IMR-90 (cell line): Measurements from ENCODE around the gene PSEN2. TPM values are rescaled to one million over a fixed set of nuclear protein-coding genes. Genes with fewer than 3 reads are reported as not detected.
"Not testable (repeated sequence)": the region's sequence is repeated elsewhere in the genome, so short reads cannot be mapped to it uniquely, and the experiment has no call there.

ENCODE experiments used
- ATAC-seq: fragments of 200-7000 bp; cut with Tn5 transposase; 2 replicates; pipeline ENCODE4 v1.9.1; 2020; ENCODE audit warnings: low read depth, mild to moderate bottlenecking, moderate library complexity
- BruUV-seq: library from RNA; stranded (reverse); fragments of 400-500 nt; replicated peaks from 2 replicates; lab custom pipeline; 2021; lab: Mats Ljungman, UMichigan
- CTCF ChIA-PET: fragments of 300-600 bp; formaldehyde crosslinking; extraction: SDS; loops from one replicate; lab custom pipeline; 2021; ENCODE audit warnings: antibody characterized with exemption; lab: Yijun Ruan, JAX
- POLR2A ChIA-PET: fragments of 300-600 bp; sonication (Branson Sonifier 250); formaldehyde crosslinking; loops from one replicate; lab custom pipeline; 2022; ENCODE audit warnings: antibody characterized with exemption; ENCODE audit not compliant: unreplicated experiment; lab: Charles Lee
- DNase-seq: peaks from one replicate; pipeline ENCODE4 v3.0.0; 2013
- H2AFZ ChIP-seq: replicated peaks from 2 replicates; pipeline ENCODE3; 2013; ENCODE audit warnings: low read length, mild to moderate bottlenecking; ENCODE audit not compliant: poor library complexity
- H2AK5ac ChIP-seq: 2 replicates; pipeline ENCODE4 v1.6.1; 2013; ENCODE audit warnings: low read depth, low read length, inconsistent platforms
- H2AK9ac ChIP-seq: replicated peaks from 2 replicates; pipeline ENCODE3; 2013; ENCODE audit warnings: mild to moderate bottlenecking, low read depth, low read length, moderate library complexity; ENCODE audit not compliant: poor library complexity
- H2BK120ac ChIP-seq: 2 replicates; pipeline ENCODE4 v1.6.1; 2013; ENCODE audit warnings: low read depth, low read length, inconsistent platforms
- H2BK15ac ChIP-seq: 3 replicates; pipeline ENCODE4 v1.6.1; 2013; ENCODE audit warnings: low read depth, low read length, inconsistent platforms
- H2BK20ac ChIP-seq: 2 replicates; pipeline ENCODE4 v1.6.1; 2013; ENCODE audit warnings: low read depth, mild to moderate bottlenecking, inconsistent platforms, low read length, moderate library complexity
- H2BK5ac ChIP-seq: 2 replicates; pipeline ENCODE4 v1.6.1; 2013; ENCODE audit warnings: mild to moderate bottlenecking, low read depth, low read length, inconsistent platforms; ENCODE audit not compliant: poor library complexity, severe bottlenecking
- H3K14ac ChIP-seq: replicated peaks from 2 replicates; pipeline ENCODE4 v1.6.1; 2013; ENCODE audit warnings: low read depth, low read length, inconsistent platforms
- H3K18ac ChIP-seq: 2 replicates; pipeline ENCODE4 v1.6.1; 2013; ENCODE audit warnings: low read depth, low read length, control low read depth
- H3K23ac ChIP-seq: 2 replicates; pipeline ENCODE4 v1.6.1; 2013; ENCODE audit warnings: low read depth, low read length, inconsistent platforms
- H3K27ac ChIP-seq: 2 replicates; pipeline ENCODE4 v1.5.1; 2013; ENCODE audit warnings: mild to moderate bottlenecking, control low read depth, low read length; ENCODE audit not compliant: insufficient read depth
- H3K27me3 ChIP-seq: 2 replicates; pipeline ENCODE4 v1.6.1; 2013; ENCODE audit warnings: low read length; ENCODE audit not compliant: control insufficient read depth, insufficient read depth
- H3K36me3 ChIP-seq: 2 replicates; pipeline ENCODE4 v1.6.1; 2013; ENCODE audit warnings: low read length, mixed read lengths; ENCODE audit not compliant: control insufficient read depth, insufficient read depth
- H3K4ac ChIP-seq: 2 replicates; pipeline ENCODE4 v1.6.1; 2013; ENCODE audit warnings: low read depth, low read length, inconsistent platforms
- H3K4me1 ChIP-seq: 2 replicates; pipeline ENCODE4 v1.6.1; 2013; ENCODE audit warnings: low read length, mixed read lengths; ENCODE audit not compliant: control insufficient read depth, insufficient read depth
- H3K4me2 ChIP-seq: 2 replicates; pipeline ENCODE4 v1.6.1; 2013; ENCODE audit warnings: low read depth, mild to moderate bottlenecking, control low read depth, low read length, moderate library complexity
- H3K4me3 ChIP-seq: 2 replicates; pipeline ENCODE4 v1.5.1; 2013; ENCODE audit warnings: low read depth, mild to moderate bottlenecking, control low read depth, low read length, moderate library complexity; ENCODE audit not compliant: insufficient read depth
- H3K56ac ChIP-seq: 2 replicates; pipeline ENCODE4 v1.6.1; 2013; ENCODE audit warnings: low read length, inconsistent platforms; ENCODE audit not compliant: insufficient read depth; ENCODE audit errors: extremely low read depth
- H3K79me1 ChIP-seq, 2 experiments: 2 replicates each; pipeline ENCODE4 v1.6.1; 2013; ENCODE audit warnings: low read length in 2 of 2, inconsistent platforms in 1 of 2, low read depth in 1 of 2
- H3K9ac ChIP-seq: 2 replicates; pipeline ENCODE4 v1.6.1; 2013; ENCODE audit warnings: low read depth, low read length, control low read depth
- H3K9me1 ChIP-seq: 2 replicates; pipeline ENCODE4 v1.6.1; 2013; ENCODE audit warnings: low read length, inconsistent platforms; ENCODE audit not compliant: insufficient read depth
- H3K9me3 ChIP-seq: 2 replicates; pipeline ENCODE4 v1.6.1; 2013; ENCODE audit warnings: low read length; ENCODE audit not compliant: control insufficient read depth, insufficient read depth
- H4K20me1 ChIP-seq: 2 replicates; pipeline ENCODE4 v1.6.1; 2013; ENCODE audit warnings: low read length, inconsistent platforms; ENCODE audit not compliant: insufficient read depth
- H4K5ac ChIP-seq: 2 replicates; pipeline ENCODE4 v1.6.1; 2013; ENCODE audit warnings: mild to moderate bottlenecking, low read depth, low read length, control low read depth
- H4K8ac ChIP-seq, 2 experiments: 2 replicates each; pipeline ENCODE4 v1.6.1; 2013; ENCODE audit warnings: low read depth in 2 of 2, low read length in 2 of 2, control low read depth in 1 of 2, inconsistent platforms in 1 of 2
- H4K91ac ChIP-seq: 2 replicates; pipeline ENCODE4 v1.6.1; 2013; ENCODE audit warnings: low read depth, low read length, inconsistent platforms; ENCODE audit not compliant: insufficient read depth
- WGBS, 2 experiments: methylation state at CpG; one replicate each; pipeline versions ENCODE4 v1.1.5 to v1.1.7; 2013; ENCODE audit warnings: missing lambda C conversion rate in 2 of 2; ENCODE audit not compliant: insufficient read length in 1 of 2; ENCODE audit errors: extremely low coverage in 2 of 2; 5-methylcytosine and 5-hydroxymethylcytosine counted together
- dilution Hi-C: fragments of 300-500 bp; cut with HindIII; formaldehyde crosslinking; loops from one replicate; pipeline ENCODE4 v1.14.3; 2018; ENCODE audit warnings: low sequenced_read_pairs; ENCODE audit not compliant: unreplicated experiment
- in situ Hi-C: fragments of 300-500 bp; cut with MboI; formaldehyde crosslinking; loops from 3 replicates; pipeline ENCODE4 v1.14.3; 2019; ENCODE audit warnings: low sequenced_read_pairs, inconsistent platforms, mixed read lengths
- intact Hi-C: fragments of 100-400 bp; cut with micrococcal nuclease; formaldehyde crosslinking; loops from 2 replicates; pipeline ENCODE4 v1.10.0; 2022
- polyA plus RNA-seq, 3 experiments: library from polyadenylated mRNA; depleted of rRNA; stranded (reverse); fragments of >200 nt; gene quantifications; 2 replicates each; pipeline ENCODE4 v1.2.3, GENCODE V29; 2012; ENCODE audit warnings: low replicate concordance in 1 of 3
- total RNA-seq: library from RNA; depleted of rRNA; stranded (reverse); fragments of >200 nt; gene quantifications from 2 replicates; pipeline ENCODE4 v1.2.3, GENCODE V29; 2012

Gene PSEN2
- total and polyA plus RNA-seq, 2 of the 4 experiments (the other 2 are of a cell fraction), result 15.0 to 24.4 TPM

GRCh38 chr1:226854548-226854947, 15.9 kb upstream of the PSEN2 start:
- H2AK9ac ChIP-seq, H2BK20ac ChIP-seq, H3K36me3 ChIP-seq, ATAC-seq, DNase-seq, H4K91ac ChIP-seq, H3K23ac ChIP-seq, BruUV-seq, dilution Hi-C loops, H4K20me1 ChIP-seq, H3K9me3 ChIP-seq, H3K4me2 ChIP-seq, H3K56ac ChIP-seq, H3K27me3 ChIP-seq, H3K79me1 ChIP-seq, CTCF ChIA-PET, H3K27ac ChIP-seq, H4K8ac ChIP-seq, H2AK5ac ChIP-seq, intact Hi-C loops, POLR2A ChIA-PET, H3K4me1 ChIP-seq, H4K5ac ChIP-seq, in situ Hi-C loops, H2BK120ac ChIP-seq, H2AFZ ChIP-seq, H3K9ac ChIP-seq, H2BK15ac ChIP-seq, H3K14ac ChIP-seq, H2BK5ac ChIP-seq, H3K4ac ChIP-seq, H3K18ac ChIP-seq, H3K9me1 ChIP-seq, H3K4me3 ChIP-seq: not testable (repeated sequence)
- WGBS, 2 experiments, result no CpG with 5 or more reads among the region's 1 CpG
